ENCODE results near the gene ATP10B.

Gene ATP10B

GRCh38 chr5:160767062-160767461 is 84.9 kb downstream of the ATP10B start:
- no peak for DNase-seq
- H3K27ac ChIP-seq: no peak overlapping the region
- H3K27me3 ChIP-seq (replicated peaks): no peaks in the 10 kb centered on the region
- TF ChIP-seq CTCF (IDR thresholded peaks at IDR 0.05; ENCODE audit: low read depth, low read length, missing control alignments): no peak
- in situ Hi-C loops (cut with HindIII; ENCODE audit: low pct_ligation_motif_present, low sequenced_read_pairs): no loop called here
- H3K36me3 ChIP-seq (replicated peaks): no peaks in the 10 kb centered on the region
- no peak overlapping the region for H3K4me3 ChIP-seq (ENCODE audit: low read depth, low read length)

DNA sequence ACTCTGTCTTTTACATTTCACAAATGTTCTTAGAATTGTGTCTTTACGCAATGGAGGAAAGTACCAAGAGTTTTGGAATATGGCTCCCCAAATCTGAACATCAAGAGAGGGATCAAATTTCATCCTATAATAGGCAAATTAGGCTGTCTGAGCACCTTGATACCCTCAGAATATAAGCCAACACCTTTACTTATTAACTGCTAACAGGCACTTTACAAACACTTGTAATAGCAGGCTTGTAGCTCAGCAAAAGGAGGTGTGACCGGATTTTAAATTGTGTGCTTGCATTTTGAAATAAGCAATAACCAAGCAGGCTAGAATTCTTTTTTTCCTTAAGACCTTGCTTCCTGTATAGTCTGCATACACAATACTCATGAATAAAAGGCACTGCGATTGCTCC is 92.0 kb downstream of the ATP10B start:
- Histone ChIP-seq H3K4me3 (ENCODE audit: low read depth, low read length) (no peak overlapping the region), H3K36me3 (replicated peaks) (no peaks in the 10 kb centered on the region), H3K27me3 (replicated peaks) (no peaks in the 10 kb centered on the region), H3K27ac (no peak overlapping the region)
- DNase-seq: no peak
- no peak for TF ChIP-seq CTCF (IDR thresholded peaks at IDR 0.05; ENCODE audit: low read depth, low read length, missing control alignments)
- in situ Hi-C loops (cut with HindIII; ENCODE audit: low pct_ligation_motif_present, low sequenced_read_pairs): no loop called here

GRCh38 chr5:160757194-160757593 is 94.8 kb downstream of the ATP10B start:
- no peak overlapping the region for H3K27ac ChIP-seq
- in situ Hi-C loops (cut with HindIII; ENCODE audit: low pct_ligation_motif_present, low sequenced_read_pairs): no loop called here
- no peak overlapping the region for H3K4me3 ChIP-seq (ENCODE audit: low read depth, low read length)
- H3K27me3 ChIP-seq (replicated peaks): no peaks in the 10 kb centered on the region
- H3K36me3 ChIP-seq (replicated peaks): no peaks in the 10 kb centered on the region
- DNase-seq: no peak
- no peak for TF ChIP-seq CTCF (IDR thresholded peaks at IDR 0.05; ENCODE audit: low read depth, low read length, missing control alignments)

DNA sequence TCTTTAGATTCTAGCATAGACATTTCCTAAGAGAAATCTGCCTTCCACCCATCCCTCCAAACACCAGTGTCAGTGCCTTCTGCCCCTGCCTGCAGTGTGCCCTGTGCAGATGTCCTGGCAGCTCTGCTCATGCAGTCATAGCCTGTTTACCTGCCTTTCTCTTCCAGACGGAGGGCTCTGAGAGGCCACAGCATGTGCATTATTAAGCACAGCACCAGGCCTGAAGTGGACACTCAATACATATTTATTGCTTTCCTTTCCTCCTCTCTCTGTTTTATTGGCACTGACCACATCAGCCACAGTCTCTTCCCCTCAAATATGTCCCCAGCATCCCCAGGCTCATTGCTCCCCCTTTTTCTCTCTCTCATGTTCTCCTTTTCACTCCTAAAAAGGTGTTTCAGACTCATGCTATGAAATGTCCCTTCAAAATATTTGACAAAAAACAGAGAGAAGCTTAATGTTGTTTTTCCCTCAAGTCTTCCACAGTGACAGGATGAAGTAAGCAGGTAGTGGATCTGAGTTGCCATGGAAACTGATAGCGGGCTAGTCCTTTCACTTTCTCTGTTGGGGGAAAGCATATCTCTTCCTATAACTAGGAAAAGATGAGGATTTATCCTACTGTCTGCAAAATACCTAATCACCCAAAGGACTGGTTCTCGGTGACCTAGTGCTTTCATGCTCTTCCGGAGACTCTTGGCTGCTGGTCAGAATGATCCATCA is 100.9 kb downstream of the ATP10B start:
- no peak for DNase-seq
- H3K27me3 ChIP-seq (replicated peaks): no peaks in the 10 kb centered on the region
- H3K36me3 ChIP-seq (replicated peaks): no peaks in the 10 kb centered on the region
- H3K27ac ChIP-seq: no peak overlapping the region
- H3K4me3 ChIP-seq (ENCODE audit: low read depth, low read length): no peak overlapping the region
- TF ChIP-seq CTCF (IDR thresholded peaks at IDR 0.05; ENCODE audit: low read depth, low read length, missing control alignments): no peak
- in situ Hi-C loops (cut with HindIII; ENCODE audit: low pct_ligation_motif_present, low sequenced_read_pairs): no loop called here

GRCh38 chr5:160749682-160750081 is 102.3 kb downstream of the ATP10B start:
- no peaks in the 10 kb centered on the region for H3K27me3 ChIP-seq (replicated peaks)
- in situ Hi-C loops (cut with HindIII; ENCODE audit: low pct_ligation_motif_present, low sequenced_read_pairs): no loop called here
- no peak for TF ChIP-seq CTCF (IDR thresholded peaks at IDR 0.05; ENCODE audit: low read depth, low read length, missing control alignments)
- no peak overlapping the region for H3K4me3 ChIP-seq (ENCODE audit: low read depth, low read length)
- H3K36me3 ChIP-seq (replicated peaks): no peaks in the 10 kb centered on the region
- DNase-seq: no peak
- no peak overlapping the region for H3K27ac ChIP-seq

DNA sequence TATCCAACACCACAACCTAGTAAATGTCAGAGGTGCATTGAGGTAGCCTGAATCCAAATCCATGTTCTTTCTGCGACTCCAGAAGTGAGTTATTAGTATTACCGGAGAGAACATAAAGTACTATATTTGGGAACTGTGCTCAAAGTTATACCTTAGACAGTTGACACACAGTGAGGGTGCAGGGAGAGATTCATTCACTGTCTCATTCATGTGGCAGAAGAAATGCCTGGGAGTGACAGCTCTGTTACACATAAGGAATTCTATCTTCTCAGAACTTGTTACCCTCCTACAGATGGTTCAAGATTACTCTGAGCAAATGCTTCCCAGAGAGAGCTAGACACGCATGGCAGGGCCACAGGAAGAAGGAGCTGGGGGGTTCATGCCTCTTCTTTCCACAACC is 103.0 kb downstream of the ATP10B start:
- no peak overlapping the region for H3K27ac ChIP-seq
- TF ChIP-seq CTCF (IDR thresholded peaks at IDR 0.05; ENCODE audit: low read depth, low read length, missing control alignments): no peak
- H3K4me3 ChIP-seq (ENCODE audit: low read depth, low read length): no peak overlapping the region
- in situ Hi-C loops (cut with HindIII; ENCODE audit: low pct_ligation_motif_present, low sequenced_read_pairs): no loop called here
- H3K36me3 ChIP-seq (replicated peaks): no peaks in the 10 kb centered on the region
- no peak for DNase-seq
- H3K27me3 ChIP-seq (replicated peaks): no peaks in the 10 kb centered on the region

Data from brain microvascular endothelial cell (primary cell).